ENCODE measurements around the gene NAT10.

Gene NAT10

DNA sequence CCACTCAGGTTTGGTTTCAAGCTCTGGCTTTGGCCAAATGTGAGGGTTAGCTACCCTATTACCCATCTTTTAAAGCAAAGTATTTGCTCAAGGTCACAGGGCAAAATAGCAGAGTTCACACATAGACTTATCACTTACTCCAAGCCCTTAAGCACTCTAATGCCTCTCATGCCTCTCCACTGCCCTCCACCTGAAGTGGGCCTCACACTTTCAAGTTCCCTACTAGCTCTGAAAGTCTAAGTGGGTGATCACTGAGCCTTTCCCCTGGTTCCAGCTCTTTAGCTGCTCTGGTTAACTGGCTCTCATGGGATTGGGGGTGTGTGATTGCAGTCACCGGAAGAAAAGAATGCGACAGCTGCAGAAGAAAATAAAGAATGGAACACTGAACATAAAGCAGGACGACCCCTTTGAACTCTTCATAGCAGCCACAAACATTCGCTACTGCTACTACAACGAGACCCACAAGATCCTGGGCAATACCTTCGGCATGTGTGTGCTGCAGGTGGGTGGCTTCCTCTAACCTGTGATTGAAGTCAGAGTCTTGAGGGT is 6.4 kb downstream of the NAT10 start:
- no peak for FAIRE-seq

DNA sequence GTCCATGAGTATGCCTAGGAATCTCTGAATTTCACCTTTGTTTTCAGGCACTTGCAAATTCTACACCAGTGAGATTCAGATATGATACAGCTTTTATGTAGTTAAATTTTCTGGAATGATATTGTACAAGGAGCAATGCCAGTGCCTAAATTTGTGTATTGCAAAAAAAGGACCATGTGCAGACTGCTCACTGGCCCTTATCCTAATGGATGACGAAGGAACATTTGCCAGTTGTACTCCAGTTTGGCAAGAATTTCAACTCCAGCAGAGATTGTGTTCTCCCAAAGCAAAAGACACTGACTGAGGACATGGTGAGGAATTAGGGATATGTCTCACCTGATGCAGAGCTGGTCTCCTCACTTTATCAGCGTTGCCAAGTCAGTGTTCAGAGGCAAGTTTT is 8.6 kb downstream of the NAT10 start:
- no peak for FAIRE-seq

- no peak for FAIRE-seq
Measured at GRCh38 chr11:34114471-34114870, 9.0 kb downstream of the NAT10 start.

- FAIRE-seq: no peak
Measured at GRCh38 chr11:34120651-34121050, 15.2 kb downstream of the NAT10 start.

DNA sequence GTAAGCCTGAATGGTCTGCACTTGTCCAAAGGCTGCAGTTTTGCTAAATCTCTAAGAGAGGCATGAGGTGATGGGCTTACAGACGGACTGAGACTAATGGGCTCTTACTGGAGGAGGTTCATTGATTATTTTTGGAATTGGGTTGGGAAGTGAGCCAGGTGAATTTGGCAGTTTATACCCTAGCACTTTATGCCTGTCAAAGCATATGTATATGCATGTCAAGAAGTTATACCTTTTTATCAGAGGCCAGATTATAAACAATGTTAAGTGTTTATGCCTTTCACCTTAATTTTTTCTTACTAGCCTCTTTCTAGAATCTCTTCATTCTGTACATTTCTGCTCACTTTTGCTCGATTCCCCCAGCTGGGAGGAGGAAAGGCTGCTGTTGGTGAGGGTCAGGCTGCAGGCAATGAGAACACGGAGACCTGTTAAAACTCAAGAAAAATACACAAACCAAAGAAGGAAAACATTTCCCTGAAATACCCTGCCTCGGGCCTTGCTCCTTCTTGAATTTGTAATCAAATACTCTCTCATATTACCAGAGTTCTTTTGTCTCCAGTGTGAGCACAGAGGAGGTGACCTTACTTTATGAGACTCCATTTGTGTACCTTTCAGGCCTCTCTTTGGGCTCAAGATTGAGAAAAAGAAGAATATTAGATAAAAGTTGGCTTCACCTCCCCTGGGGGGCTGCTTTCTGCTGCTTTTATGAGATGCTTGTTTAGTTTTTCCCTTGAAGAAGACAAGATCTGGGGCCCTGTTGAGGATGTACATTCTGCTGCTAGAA is 19.6 kb downstream of the NAT10 start:
- no peak for FAIRE-seq

DNA sequence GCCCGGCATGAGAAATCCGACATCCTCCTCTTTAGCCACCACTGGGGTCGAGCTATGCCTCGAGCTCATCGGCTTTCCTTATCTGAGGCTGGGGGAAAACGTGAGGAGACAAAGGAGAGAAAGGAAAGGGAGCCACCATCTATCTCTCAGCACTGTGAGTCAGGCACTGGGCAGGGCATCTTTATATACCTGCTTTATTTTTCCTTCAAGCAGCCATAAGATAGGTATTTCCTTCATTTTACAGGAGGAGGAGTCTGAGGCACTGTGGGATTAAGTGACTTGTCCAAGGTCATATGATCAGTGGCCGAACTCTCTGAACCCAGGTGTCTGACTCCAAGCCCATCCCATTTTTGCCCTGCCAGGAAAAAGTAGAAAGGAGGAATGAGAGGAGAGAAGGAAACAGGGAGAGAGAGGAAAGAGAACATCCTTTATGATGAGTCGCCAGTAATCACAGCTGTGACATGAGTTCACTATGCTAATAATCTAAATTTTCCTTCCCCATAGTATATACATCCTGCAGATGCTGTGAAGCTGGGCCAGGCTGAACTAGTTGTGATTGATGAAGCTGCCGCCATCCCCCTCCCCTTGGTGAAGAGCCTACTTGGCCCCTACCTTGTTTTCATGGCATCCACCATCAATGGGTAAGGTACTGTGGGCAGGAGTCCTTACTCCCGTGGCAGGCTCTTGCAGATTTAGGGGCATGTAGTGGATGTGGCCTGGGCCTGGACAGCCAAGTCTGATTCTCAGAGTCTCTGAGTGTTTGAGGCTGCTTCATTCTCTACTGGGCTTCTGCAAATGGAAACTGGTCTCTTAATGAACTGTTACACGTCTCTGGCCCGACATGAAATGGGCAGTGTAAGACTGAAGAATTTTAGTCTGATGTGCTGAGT is 21.8 kb downstream of the NAT10 start:
- no peak for FAIRE-seq

GRCh38 chr11:34128824-34129223 is 23.4 kb downstream of the NAT10 start:
- no peak for FAIRE-seq

DNA sequence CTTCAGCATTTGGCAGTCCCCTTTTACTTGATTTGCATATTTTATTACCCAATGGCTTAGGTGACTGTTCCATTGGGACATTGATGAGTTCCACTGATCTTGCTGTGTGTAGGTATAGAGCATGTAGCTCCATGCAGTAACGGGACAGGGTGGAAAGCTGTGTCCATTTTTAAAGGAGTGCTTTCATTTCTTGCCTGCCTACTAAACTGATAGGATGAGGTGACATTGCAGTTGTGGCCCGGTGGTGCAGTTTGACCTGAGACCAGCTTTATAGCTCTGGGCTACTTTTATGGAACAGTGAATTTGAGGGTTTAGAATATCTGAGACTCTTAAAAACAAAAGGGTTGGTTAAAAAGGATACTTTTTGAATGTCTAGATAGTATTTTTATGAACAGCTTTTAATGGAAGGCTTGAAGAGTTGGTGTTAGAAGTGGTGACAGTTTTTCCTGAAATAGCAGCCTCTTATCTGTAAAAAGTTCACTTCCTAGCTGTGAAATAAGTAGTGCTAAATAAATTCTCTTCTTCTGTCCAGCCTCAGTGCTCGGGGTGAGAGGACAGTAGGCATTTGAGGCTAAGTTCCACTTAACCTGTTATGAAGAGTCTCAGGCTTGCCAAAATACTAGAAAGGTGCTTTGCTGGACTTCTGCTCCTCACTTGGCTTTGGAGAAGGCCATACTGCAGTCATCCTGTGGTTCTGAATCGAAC is 27.0 kb downstream of the NAT10 start:
- FAIRE-seq: no peak

DNA sequence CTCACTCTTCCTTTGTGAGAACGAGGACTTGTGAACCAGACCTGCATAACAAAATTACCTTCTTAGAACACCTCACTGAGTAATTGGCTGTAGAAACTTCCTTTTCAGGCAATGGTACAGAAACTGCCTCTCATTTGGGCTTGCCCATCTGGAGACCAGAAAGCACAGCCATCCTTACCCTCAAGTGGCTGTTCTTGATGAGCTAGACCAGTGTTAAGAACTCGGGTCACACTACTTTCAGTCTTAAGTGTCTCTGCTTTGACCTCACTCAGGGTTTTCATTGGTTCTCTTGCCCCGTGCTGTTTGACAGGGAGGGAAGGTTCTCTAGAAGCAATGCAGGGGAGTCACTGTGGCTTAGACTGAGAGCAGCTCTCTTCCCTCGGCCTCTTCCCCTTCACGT is 29.3 kb downstream of the NAT10 start:
- FAIRE-seq: no peak

- FAIRE-seq: no peak
Measured at GRCh38 chr11:34135439-34135838, 30.0 kb downstream of the NAT10 start.

GRCh38 chr11:34136420-34136819 is 31.0 kb downstream of the NAT10 start:
- FAIRE-seq: no peak

- FAIRE-seq: no peak
Measured at GRCh38 chr11:34139346-34139745, 33.9 kb downstream of the NAT10 start.

GRCh38 chr11:34140149-34140548 is 34.7 kb downstream of the NAT10 start:
- FAIRE-seq: no peak

DNA sequence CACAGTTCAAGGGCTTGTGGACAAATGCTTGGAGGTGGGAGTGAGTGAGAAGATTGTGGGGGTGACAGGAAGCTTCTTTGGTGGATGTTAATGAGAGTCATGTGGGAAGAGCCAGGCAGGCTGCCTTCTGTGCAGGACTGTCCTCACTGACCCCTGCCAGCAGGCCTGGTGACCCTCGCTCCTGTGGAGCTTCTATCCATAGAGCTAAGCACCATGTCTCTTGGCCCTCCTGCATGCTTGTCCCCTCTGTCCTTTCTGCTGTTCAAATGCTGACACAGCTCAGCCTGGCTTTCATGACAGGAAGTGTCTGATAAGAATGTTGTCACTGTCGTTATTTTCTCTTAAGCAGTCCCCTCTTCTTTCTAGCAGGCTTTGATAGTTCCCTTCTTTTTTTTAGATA is 37.6 kb downstream of the NAT10 start:
- no peak for FAIRE-seq

DNA sequence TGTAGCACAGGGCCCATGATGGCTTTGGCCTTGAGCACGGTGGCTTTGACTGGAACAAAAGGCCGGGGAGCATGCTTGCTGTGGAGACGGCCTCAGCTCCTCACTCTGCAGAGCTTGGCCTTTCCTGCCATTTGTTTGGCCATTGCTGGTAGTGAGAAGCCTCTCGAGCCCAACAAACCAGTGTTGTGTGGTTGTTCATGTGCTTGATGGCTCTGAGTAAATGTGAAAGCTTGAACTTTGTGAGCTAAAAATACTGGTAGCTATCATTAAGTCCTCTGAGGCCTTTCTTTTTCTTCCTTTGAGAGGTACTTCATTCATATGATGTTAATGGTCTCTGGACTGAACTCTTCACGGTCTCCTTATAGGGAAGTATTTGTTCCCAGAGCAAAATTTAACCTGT is 39.6 kb downstream of the NAT10 start:
- no peak for FAIRE-seq

- no peak for FAIRE-seq
Measured at GRCh38 chr11:34145847-34146381, 40.5 kb downstream of the NAT10 start.

GRCh38 chr11:34146411-34146810 is 41.0 kb downstream of the NAT10 start:
- no peak for FAIRE-seq

DNA sequence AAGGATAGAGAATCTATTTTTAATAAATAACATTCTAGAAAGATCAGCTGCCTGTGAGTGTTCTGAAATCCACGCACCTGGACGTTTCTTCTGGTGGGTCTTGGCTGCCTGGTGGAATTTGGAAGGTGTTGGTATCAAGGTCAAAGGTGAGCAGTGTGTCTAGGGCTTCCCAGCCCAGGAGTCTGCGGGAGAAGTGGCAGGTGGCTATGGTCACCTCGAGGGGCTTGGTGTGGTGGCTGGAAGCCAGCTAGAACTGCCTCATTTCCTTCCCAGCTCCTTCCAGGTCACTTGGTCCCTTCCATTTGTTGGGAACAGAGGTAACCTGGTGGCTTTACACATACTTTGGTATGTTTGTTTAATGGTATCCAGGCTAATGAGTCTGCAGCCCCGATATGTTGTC is 41.4 kb downstream of the NAT10 start:
- no peak for FAIRE-seq

DNA sequence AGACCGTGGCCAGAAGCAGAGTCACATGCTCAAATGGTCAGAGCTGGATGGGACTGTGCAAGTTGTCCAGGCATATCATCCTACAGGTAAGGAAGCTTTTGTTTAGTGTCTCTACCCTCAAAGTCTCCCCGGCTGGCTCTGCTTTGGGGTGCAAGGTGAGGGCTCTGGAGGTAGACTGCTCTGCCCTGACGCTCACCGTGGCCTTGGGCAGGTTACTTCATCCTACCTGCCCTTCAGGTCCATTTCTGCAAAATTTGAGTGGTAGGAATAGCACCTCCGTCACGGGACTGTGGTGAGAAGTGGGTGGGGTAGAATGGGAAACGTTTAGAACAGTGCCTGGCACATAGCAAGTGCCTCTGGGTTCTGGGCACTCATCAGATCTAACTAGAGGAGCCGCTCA is 42.2 kb downstream of the NAT10 start:
- no peak for FAIRE-seq

GRCh38 chr11:34148504-34149165 is 43.2 kb downstream of the NAT10 start:
- no peak for FAIRE-seq

- no peak for FAIRE-seq
Measured at GRCh38 chr11:34149274-34149673, 43.8 kb downstream of the NAT10 start.

DNA sequence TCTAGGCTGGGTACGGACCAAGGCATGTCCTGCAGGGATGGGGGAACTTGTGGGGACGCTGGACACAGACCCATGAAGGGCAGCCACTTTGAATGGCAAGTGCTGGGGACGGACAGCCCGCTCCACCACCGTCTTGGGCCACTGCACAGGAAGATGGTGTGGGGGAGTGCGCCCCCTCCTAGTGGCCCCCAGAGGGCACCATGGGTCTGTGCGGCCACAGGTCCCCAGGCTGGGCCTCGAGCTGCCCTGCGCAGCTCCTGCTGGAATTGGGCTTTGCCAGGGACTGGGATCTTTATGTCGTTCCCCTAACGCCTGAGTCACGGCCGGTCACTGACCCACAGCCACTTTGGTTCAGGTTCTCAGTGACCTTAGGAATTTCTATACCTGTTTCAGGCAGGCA is 44.4 kb downstream of the NAT10 start:
- no peak for FAIRE-seq

Measured in colon (tissue), 2 donors.